ENCODE measurements around the gene BMAL1. TPM values are rescaled to one million over a fixed set of nuclear protein-coding genes. Genes with fewer than 3 reads are reported as not detected.

The BMAL1 gene
- polyA plus RNA-seq, 3 donors: 10.2 to 43.4 (median 11.5) TPM

GRCh38 chr11:13229136-13229535 is 48.5 kb upstream of the BMAL1 start:
- H3K9me3 ChIP-seq (replicated peaks in 1 of 2; ENCODE audit: control insufficient read depth in 1 of 2, insufficient read depth in 1 of 2, low read length in 2 of 2): no peaks in the 10 kb centered on the region
- no peaks in the 10 kb centered on the region for H3K9me3 Mint-ChIP-seq
- intact Hi-C loops (cut with micrococcal nuclease): no loop called here
- H3K4me3 ChIP-seq (replicated peaks in 1 of 3; ENCODE audit: low read depth in 2 of 3, low read length in 3 of 3): no peak overlapping the region
- TF ChIP-seq CTCF (IDR thresholded peaks at IDR 0.05): no peak
- no peaks in the 10 kb centered on the region for H3K4me1 ChIP-seq (ENCODE audit: control insufficient read depth in 1 of 2, insufficient read depth in 2 of 2, low read length in 2 of 2)
- H2AFZ ChIP-seq (ENCODE audit: insufficient read depth, low read depth, low read length, poor library complexity, severe bottlenecking): no peak overlapping the region
- no peak overlapping the region for H3K27ac Mint-ChIP-seq
- no peaks in the 10 kb centered on the region for H3K36me3 ChIP-seq (replicated peaks in 1 of 2; ENCODE audit: control insufficient read depth in 1 of 2, insufficient read depth in 2 of 2, low read length in 2 of 2)
- no peak overlapping the region for H3K9ac ChIP-seq (ENCODE audit: insufficient read depth, low read length, poor library complexity, severe bottlenecking)
- no peaks in the 10 kb centered on the region for H3K4me1 Mint-ChIP-seq
- H3K4me3 Mint-ChIP-seq: no peak overlapping the region
- no peak overlapping the region for H3K27ac ChIP-seq (ENCODE audit: low read depth in 1 of 2, low read length in 2 of 2)
- H4K20me1 ChIP-seq (ENCODE audit: insufficient read depth, low read length): no peaks in the 10 kb centered on the region
- DNase-seq: no peak
- H3K27me3 Mint-ChIP-seq (ENCODE audit: low read depth in 3 of 3): peaks cover 0 to 4% (median 2%) of the 10 kb centered on the region in 3 donors
- H3K36me3 Mint-ChIP-seq: no peaks in the 10 kb centered on the region
- no peak overlapping the region for H3K4me2 ChIP-seq (replicated peaks; ENCODE audit: extremely low read depth, low read length, poor library complexity, severe bottlenecking)
- 89% methylated on average over 4 of the region's 4 CpGs for WGBS (ENCODE audit: insufficient coverage)
- peaks cover 0 to 6% of the 10 kb centered on the region in 2 donors for H3K27me3 ChIP-seq (ENCODE audit: control insufficient read depth in 2 of 2, insufficient read depth in 2 of 2, low read length in 2 of 2)
- H3K79me2 ChIP-seq (ENCODE audit: insufficient read depth, low read length): no peaks in the 10 kb centered on the region

- H3K4me3 Mint-ChIP-seq: no peak overlapping the region
- H3K4me1 Mint-ChIP-seq: no peaks in the 10 kb centered on the region
- no peak overlapping the region for H2AFZ ChIP-seq (ENCODE audit: insufficient read depth, low read depth, low read length, poor library complexity, severe bottlenecking)
- no peaks in the 10 kb centered on the region for H3K9me3 ChIP-seq (replicated peaks in 1 of 2; ENCODE audit: control insufficient read depth in 1 of 2, insufficient read depth in 1 of 2, low read length in 2 of 2)
- no peak overlapping the region for H3K27ac ChIP-seq (ENCODE audit: low read depth in 1 of 2, low read length in 2 of 2)
- no peaks in the 10 kb centered on the region for H3K36me3 Mint-ChIP-seq
- no peak for TF ChIP-seq CTCF (IDR thresholded peaks at IDR 0.05)
- intact Hi-C loops (cut with micrococcal nuclease): no loop called here
- no peak overlapping the region for H3K27ac Mint-ChIP-seq
- DNase-seq: no peak
- H3K4me1 ChIP-seq (ENCODE audit: control insufficient read depth in 1 of 2, insufficient read depth in 2 of 2, low read length in 2 of 2): no peaks in the 10 kb centered on the region
- WGBS (ENCODE audit: insufficient coverage): 75% methylated on average over 1 of the region's 2 CpGs
- H3K4me2 ChIP-seq (replicated peaks; ENCODE audit: extremely low read depth, low read length, poor library complexity, severe bottlenecking): no peak overlapping the region
- no peaks in the 10 kb centered on the region for H4K20me1 ChIP-seq (ENCODE audit: insufficient read depth, low read length)
- H3K4me3 ChIP-seq (replicated peaks in 1 of 3; ENCODE audit: low read depth in 2 of 3, low read length in 3 of 3): no peak overlapping the region
- H3K27me3 ChIP-seq (ENCODE audit: control insufficient read depth in 2 of 2, insufficient read depth in 2 of 2, low read length in 2 of 2): peaks cover 0 to 6% of the 10 kb centered on the region in 2 donors
- no peak overlapping the region for H3K9ac ChIP-seq (ENCODE audit: insufficient read depth, low read length, poor library complexity, severe bottlenecking)
- no peaks in the 10 kb centered on the region for H3K79me2 ChIP-seq (ENCODE audit: insufficient read depth, low read length)
- H3K9me3 Mint-ChIP-seq: no peaks in the 10 kb centered on the region
- no peaks in the 10 kb centered on the region for H3K36me3 ChIP-seq (replicated peaks in 1 of 2; ENCODE audit: control insufficient read depth in 1 of 2, insufficient read depth in 2 of 2, low read length in 2 of 2)
- peaks cover 0 to 6% (median 4%) of the 10 kb centered on the region in 3 donors for H3K27me3 Mint-ChIP-seq (ENCODE audit: low read depth in 3 of 3)
Measured at GRCh38 chr11:13229711-13230318, 47.8 kb upstream of the BMAL1 start.

All from CD14-positive monocyte (primary cell).